Colonic mucosa (tissue), 4 donors: ENCODE results near the gene POFUT2. TPM values are rescaled to one million over a fixed set of nuclear protein-coding genes. Genes with fewer than 3 reads are reported as not detected.

Experiments
- DNase-seq: peaks from one replicate; pipeline ENCODE4 v3.0.0-alpha.2; 2020
- H3K27ac ChIP-seq: fragments of 200-600 bp; one replicate; pipeline ENCODE4 v1.8.0; 2021
- H3K27me3 ChIP-seq: fragments of 200-600 bp; one replicate; pipeline ENCODE4 v1.8.0; 2021
- H3K36me3 ChIP-seq: fragments of 200-600 bp; one replicate; pipeline ENCODE4 v1.8.0; 2021
- H3K4me1 ChIP-seq: fragments of 200-600 bp; one replicate; pipeline ENCODE4 v1.8.0; 2021; ENCODE audit warnings: mild to moderate bottlenecking
- H3K4me3 ChIP-seq: fragments of 200-600 bp; one replicate; pipeline ENCODE4 v1.8.0; 2021
- H3K9ac ChIP-seq, 2 donors: one replicate each; pipeline ENCODE4 v1.7.0; 2013; ENCODE audit warnings: control low read depth in 2 of 2, low read depth in 2 of 2, low read length in 2 of 2
- H3K9me3 ChIP-seq: fragments of 200-600 bp; one replicate; pipeline ENCODE4 v1.8.0; 2021
- intact Hi-C: fragments of 100-400 bp; cut with DNase I; formaldehyde crosslinking; loops from one replicate; pipeline ENCODE4 v1.14.1; 2022
- total RNA-seq, 2 donors: library from RNA; stranded (reverse); fragmentation: NEBNext Ultra II Directional in 1 of 2; extraction: Animal tissue kit (Norgen Biotek cat#: 25700) in 1 of 2; gene quantifications; one replicate each; pipeline ENCODE4 v1.2.1, GENCODE V29; 2021
- TF ChIP-seq, protein P1 (sequence below): fragments of 200-600 bp; IDR thresholded peaks from one replicate; pipeline ENCODE4 v1.8.0; 2022; ENCODE audit warnings: antibody characterized with exemption, mild to moderate bottlenecking
- donor health status: healthy.
- donor health status: DM: no; HTN: no; CAD: no.
- donor health status: DM: no; HTN: no; CAD: no.

The POFUT2 gene
- total RNA-seq, 2 donors from 2014 or later, result 23.8 to 31.6 TPM

DNA sequence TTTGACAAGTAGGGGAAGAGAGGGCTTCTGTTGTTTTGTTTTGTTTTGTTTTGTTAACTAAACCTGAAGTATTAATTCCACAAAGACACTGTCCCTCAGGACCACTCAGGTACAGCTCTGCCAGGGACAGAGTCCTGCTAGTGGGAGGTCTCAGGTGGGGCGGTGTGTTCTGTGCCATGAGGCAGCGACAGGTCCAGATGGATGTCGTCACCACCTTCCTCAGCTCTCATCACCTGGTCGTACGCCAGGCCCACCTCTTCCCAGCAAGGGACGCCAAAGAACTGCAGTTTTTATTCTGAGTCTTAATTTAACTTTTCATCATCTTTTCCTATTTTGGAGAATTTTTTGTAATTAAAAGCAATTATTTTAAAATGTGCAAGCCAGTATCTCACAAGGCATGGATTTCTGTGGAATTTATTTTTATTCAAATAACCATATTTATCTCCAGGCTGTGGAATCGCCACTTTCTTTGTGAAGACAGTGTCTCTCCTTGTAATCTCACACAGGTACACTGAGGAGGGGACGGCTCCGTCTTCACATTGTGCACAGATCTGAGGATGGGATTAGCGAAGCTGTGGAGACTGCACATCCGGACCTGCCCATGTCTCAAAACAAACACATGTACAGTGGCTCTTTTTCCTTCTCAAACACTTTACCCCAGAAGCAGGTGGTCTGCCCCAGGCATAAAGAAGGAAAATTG is 62.5 kb downstream of the POFUT2 start:
- DNase-seq, result no peak
- no peak overlapping the region for H3K4me3 ChIP-seq
- H3K9ac ChIP-seq, result no peak overlapping the region
- no peaks in the 10 kb centered on the region for H3K36me3 ChIP-seq
- H3K27me3 ChIP-seq, result no peaks in the 10 kb centered on the region
- no peak overlapping the region for H3K27ac ChIP-seq
- intact Hi-C loops, result no loop called here
- H3K9me3 ChIP-seq, result no peaks in the 10 kb centered on the region
- TF ChIP-seq, protein P1, sequence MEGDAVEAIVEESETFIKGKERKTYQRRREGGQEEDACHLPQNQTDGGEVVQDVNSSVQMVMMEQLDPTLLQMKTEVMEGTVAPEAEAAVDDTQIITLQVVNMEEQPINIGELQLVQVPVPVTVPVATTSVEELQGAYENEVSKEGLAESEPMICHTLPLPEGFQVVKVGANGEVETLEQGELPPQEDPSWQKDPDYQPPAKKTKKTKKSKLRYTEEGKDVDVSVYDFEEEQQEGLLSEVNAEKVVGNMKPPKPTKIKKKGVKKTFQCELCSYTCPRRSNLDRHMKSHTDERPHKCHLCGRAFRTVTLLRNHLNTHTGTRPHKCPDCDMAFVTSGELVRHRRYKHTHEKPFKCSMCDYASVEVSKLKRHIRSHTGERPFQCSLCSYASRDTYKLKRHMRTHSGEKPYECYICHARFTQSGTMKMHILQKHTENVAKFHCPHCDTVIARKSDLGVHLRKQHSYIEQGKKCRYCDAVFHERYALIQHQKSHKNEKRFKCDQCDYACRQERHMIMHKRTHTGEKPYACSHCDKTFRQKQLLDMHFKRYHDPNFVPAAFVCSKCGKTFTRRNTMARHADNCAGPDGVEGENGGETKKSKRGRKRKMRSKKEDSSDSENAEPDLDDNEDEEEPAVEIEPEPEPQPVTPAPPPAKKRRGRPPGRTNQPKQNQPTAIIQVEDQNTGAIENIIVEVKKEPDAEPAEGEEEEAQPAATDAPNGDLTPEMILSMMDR, result no peak
- no peaks in the 10 kb centered on the region for H3K4me1 ChIP-seq

DNA sequence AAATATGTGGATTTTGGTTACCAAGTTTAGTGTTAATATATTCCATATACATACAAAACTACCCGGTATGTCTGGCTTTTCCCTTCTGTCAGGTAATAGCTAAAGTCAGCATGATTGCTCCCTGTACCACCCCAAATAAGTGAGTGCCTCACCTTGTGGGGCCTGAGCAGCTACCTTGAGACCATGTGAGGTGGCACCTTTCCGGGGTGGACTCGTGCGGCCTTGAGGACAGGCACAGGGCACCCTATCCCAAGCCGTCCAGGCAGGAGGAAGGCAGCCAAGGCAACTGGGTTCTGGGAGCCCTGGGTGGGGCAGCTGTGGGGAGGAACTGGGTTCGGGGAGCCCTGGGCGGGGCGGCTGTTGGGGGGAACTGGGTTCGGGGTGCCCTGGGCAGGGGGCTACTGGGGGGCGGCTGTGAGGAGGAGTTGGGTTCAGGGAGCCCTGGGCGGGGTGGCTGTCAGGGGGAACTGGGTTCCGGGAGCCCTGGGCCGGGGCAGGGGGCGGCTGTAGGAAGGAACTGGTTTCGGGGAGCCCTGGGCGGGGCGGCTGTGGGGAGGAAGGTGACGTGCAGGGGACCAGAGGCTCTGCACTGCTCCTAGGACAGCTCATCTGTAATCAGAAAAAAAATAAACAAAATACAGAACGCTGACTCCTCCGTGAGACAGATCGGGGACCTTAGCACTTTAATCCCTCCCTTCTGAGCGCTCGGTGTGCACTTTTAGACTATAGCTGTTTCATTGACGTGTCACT is 63.3 kb downstream of the POFUT2 start:
- TF ChIP-seq, protein P1, result no peak

DNA sequence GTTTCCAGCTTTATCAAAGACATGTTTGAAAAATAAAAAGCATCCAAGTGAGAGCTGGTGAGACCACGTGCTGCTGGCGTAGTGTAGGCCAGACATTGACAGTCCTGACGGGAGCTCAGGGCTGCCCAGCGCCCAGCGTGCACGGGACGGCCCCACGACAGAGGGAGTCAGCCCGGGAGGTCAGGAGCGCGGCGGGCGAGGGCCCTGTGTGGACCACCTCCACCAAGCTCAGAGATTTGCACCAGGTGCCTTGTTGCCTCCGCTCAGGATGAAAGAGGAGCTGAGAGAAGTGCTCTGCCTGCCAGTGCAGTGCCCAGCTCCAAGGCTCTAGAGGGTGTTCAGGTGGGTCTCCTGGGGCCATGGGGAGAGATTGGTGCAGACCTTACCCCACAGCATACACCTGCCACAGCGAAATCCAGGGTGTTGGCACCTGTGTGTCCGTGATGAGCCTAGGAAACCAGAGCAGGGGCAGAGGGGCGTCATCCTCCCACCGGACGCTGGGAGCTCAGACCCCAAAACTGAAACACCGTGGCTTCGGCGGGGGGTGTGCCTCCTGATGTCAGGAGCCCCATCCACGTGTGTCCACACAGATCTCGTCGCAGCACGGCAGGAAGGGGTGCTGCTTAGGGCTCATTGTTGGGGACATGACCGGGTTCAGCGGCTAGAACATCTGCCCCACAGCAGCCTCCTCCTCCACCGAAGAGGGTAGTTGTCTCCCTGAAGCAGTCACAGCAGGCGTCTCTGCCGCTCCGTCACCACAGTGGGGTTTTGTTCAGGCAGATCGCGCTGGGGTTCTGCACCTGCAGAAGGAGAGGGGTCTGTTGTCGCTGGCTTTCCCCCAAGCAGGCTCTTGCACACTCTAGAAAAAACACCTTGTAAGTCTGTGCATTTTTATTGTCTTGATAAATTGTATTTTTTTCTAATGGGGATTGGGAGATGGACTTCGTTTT is 64.2 kb downstream of the POFUT2 start:
- no peak overlapping the region for H3K27ac ChIP-seq
- H3K27me3 ChIP-seq, result no peaks in the 10 kb centered on the region
- no peaks in the 10 kb centered on the region for H3K4me1 ChIP-seq
- no peak overlapping the region for H3K9ac ChIP-seq
- intact Hi-C loops, result no loop called here
- TF ChIP-seq, protein P1, result no peak
- H3K4me3 ChIP-seq, result no peak overlapping the region
- no peak for DNase-seq
- H3K36me3 ChIP-seq, result no peaks in the 10 kb centered on the region
- no peaks in the 10 kb centered on the region for H3K9me3 ChIP-seq

More for the DNA sequence above, 63.3 kb downstream of the POFUT2 start:
- intact Hi-C loops, result no loop called here
- Histone ChIP-seq H3K9me3 (no peaks in the 10 kb centered on the region), H3K27me3 (no peaks in the 10 kb centered on the region), H3K27ac (no peak overlapping the region), H3K36me3 (no peaks in the 10 kb centered on the region), H3K4me1 (no peaks in the 10 kb centered on the region), H3K9ac (no peak overlapping the region), H3K4me3 (no peak overlapping the region)
- no peak for DNase-seq

DNA sequence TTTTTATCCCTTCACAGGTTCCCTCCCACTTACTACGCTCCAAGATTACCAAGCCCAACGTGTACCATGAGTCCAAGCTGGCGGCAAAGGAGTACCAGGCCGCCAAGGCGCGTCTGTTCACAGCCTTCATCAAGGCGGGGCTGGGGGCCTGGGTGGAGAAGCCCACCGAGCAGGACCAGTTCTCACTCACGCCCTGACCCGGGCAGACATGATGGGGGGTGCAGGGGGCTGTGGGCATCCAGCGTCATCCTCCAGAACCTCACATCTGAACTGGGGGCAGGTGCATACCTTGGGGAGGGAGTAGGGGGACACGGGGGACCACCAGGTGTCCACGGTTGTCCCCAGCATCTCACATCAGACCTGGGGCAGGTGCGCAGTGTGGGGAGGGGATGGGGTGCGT is 65.7 kb downstream of the POFUT2 start:
- intact Hi-C loops, result no loop called here
- TF ChIP-seq, protein P1, result no peak
- no peaks in the 10 kb centered on the region for H3K36me3 ChIP-seq

DNA sequence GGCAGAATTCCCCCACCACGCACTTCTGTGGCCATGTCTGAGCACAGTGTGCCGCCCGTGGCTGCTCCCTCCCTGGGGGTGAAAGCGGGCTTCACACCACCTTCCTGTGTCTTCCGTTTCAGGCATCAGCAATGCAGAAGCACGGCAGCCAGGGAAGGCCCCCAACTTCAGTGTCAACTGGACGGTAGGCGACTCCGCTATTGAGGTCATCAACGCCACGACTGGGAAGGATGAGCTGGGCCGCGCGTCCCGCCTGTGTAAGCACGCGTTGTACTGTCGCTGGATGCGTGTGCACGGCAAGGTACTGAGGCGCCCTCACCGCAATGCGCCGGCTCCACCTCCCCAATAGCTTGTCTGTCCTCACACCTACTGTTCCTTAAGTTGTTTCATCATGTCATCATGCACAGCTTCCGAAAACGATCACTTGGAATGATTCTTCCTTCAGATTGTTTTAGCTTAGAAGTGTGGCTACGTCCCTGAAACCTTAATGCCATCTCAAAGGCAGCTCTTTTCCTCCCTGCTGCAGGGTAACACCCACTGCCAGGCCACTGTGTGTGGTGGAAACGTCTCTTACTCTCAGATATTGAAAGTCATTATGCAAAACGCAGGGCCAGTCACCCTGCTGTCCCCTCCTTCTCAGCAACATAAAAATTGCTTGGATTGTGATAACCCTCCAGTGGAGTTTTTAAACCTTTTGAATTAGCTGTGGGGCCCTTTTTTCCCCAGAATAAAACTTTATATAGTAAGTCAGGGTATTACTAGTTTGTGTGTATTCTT is 66.8 kb downstream of the POFUT2 start:
- intact Hi-C loops, result no loop called here
- Histone ChIP-seq H3K27me3 (no peaks in the 10 kb centered on the region), H3K4me1 (no peaks in the 10 kb centered on the region), H3K27ac (no peak overlapping the region), H3K9me3 (no peaks in the 10 kb centered on the region), H3K9ac (no peak overlapping the region), H3K4me3 (no peak overlapping the region), H3K36me3 (no peaks in the 10 kb centered on the region)
- TF ChIP-seq, protein P1, result no peak
- no peak for DNase-seq

More for the DNA sequence above, 65.7 kb downstream of the POFUT2 start:
- no peaks in the 10 kb centered on the region for H3K9me3 ChIP-seq
- H3K4me3 ChIP-seq, result no peak overlapping the region
- no peak overlapping the region for H3K27ac ChIP-seq
- H3K9ac ChIP-seq, result no peak overlapping the region
- no peak for DNase-seq
- H3K27me3 ChIP-seq, result no peaks in the 10 kb centered on the region
- H3K4me1 ChIP-seq, result no peaks in the 10 kb centered on the region
